ENCODE measurements around the gene ZNF69. TPM values are rescaled to one million over a fixed set of nuclear protein-coding genes. Genes with fewer than 3 reads are reported as not detected.
"Not testable (repeated sequence)": the region's sequence is repeated elsewhere in the genome, so short reads cannot be mapped to it uniquely, and the experiment has no call there.

ZNF69 gene
- polyA plus RNA-seq, 5 donors = 10.1 to 26.0 (median 17.6) TPM

GRCh38 chr19:11890634-11891033 is 3.1 kb downstream of the ZNF69 start:
- DNase-seq = no peak

- no peak for DNase-seq
Measured at GRCh38 chr19:11894851-11895250, 7.3 kb downstream of the ZNF69 start.

GRCh38 chr19:11902228-11902627 is 14.6 kb downstream of the ZNF69 start:
- no peak for DNase-seq

- no peak for DNase-seq
Measured at GRCh38 chr19:11905928-11906327, 18.3 kb downstream of the ZNF69 start.

GRCh38 chr19:11911937-11912336 is 24.4 kb downstream of the ZNF69 start:
- not testable (repeated sequence) for DNase-seq

GRCh38 chr19:11914417-11915051 is 27.0 kb downstream of the ZNF69 start:
- DNase-seq = not testable (repeated sequence)

GRCh38 chr19:11921852-11922495 is 34.4 kb downstream of the ZNF69 start:
- no peak for DNase-seq

GRCh38 chr19:11924886-11925650 is 37.5 kb downstream of the ZNF69 start, which contains the start of gene ZNF700:
Gene ZNF700 (plus strand): TSS chr19:11925107. CDS start chr19:11925211, 104 bp downstream.
- DNase-seq = peak; percentile 94 to 95

- not testable (repeated sequence) for DNase-seq
Measured at GRCh38 chr19:11925651-11926187, 38.1 kb downstream of the ZNF69 start.

GRCh38 chr19:11927227-11927626 is 39.6 kb downstream of the ZNF69 start:
- no peak for DNase-seq

GRCh38 chr19:11931051-11931450 is 43.5 kb downstream of the ZNF69 start:
- DNase-seq = no peak

- no peak for DNase-seq
Measured at GRCh38 chr19:11931513-11931912, 43.9 kb downstream of the ZNF69 start.

GRCh38 chr19:11935829-11936228 is 48.2 kb downstream of the ZNF69 start:
- not testable (repeated sequence) for DNase-seq

- not testable (repeated sequence) for DNase-seq
Measured at GRCh38 chr19:11938383-11938782, 50.8 kb downstream of the ZNF69 start.

- not testable (repeated sequence) for DNase-seq
Measured at GRCh38 chr19:11941361-11941887, 53.8 kb downstream of the ZNF69 start.

GRCh38 chr19:11942008-11942842 is 54.6 kb downstream of the ZNF69 start:
- no peak for DNase-seq

- no peak for DNase-seq
Measured at GRCh38 chr19:11942843-11943108, 55.2 kb downstream of the ZNF69 start.

- DNase-seq = no peak
Measured at GRCh38 chr19:11944656-11945055, 57.1 kb downstream of the ZNF69 start.

GRCh38 chr19:11948646-11949045 is 61.1 kb downstream of the ZNF69 start:
- no peak for DNase-seq

- DNase-seq = no peak
Measured at GRCh38 chr19:11949201-11949600, 61.6 kb downstream of the ZNF69 start.

GRCh38 chr19:11949614-11950080 is 62.1 kb downstream of the ZNF69 start:
- DNase-seq = not testable (repeated sequence)

Measured in right lung (tissue), 5 donors.